Measurements from ENCODE around the gene PLAU. TPM values are rescaled to one million over a fixed set of nuclear protein-coding genes. Genes with fewer than 3 reads are reported as not detected.

Gene PLAU
- total RNA-seq, 1 experiment from 2014 or later, result 15.0 TPM

DNA sequence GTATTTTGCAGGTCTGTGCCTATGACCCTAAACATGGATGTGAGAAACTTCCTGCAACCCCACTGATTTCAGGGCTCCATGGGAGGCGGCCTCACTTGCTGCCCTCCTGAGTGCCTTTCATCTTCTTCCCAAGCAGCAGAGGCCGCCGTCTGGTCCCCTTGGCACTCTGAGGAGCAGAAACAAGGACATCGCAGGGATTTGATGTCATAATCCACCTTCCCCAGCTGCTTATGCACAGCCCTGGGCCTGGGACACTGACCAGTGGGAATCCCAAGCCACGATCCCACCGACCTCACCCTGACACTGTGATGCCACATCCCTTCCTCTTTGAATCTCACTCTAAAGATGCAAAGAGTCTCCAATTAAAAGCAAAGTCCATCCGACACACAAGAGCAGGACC, 44.3 kb upstream of the PLAU start:
- POLR2A ChIA-PET, result no interaction called here
- Mint-ChIP-seq H3K36me3 (peaks cover 18% of the 10 kb centered on the region), H3K9me3 (no peaks in the 10 kb centered on the region), H3K27me3 (ENCODE audit: low read depth) (no peaks in the 10 kb centered on the region), H3K4me3 (no peak overlapping the region), H3K4me1 (peaks cover 22% of the 10 kb centered on the region), H3K27ac (peak overlapping the region; percentile 3; the same call in 1 of the 2 replicates)
- TF ChIP-seq EMX1 (CRISPR knock-in tag; IDR thresholded peaks at IDR 0.05) (no peak), SMAD4 (CRISPR knock-in tag; IDR thresholded peaks at IDR 0.05) (no peak), TEAD1 (CRISPR knock-in tag; IDR thresholded peaks at IDR 0.05) (no peak), JAZF1 (CRISPR knock-in tag; IDR thresholded peaks at IDR 0.05) (no peak), FOXJ3 (CRISPR knock-in tag; IDR thresholded peaks at IDR 0.05; ENCODE audit: borderline replicate concordance) (no peak)
- TF ChIP-seq, protein P1, sequence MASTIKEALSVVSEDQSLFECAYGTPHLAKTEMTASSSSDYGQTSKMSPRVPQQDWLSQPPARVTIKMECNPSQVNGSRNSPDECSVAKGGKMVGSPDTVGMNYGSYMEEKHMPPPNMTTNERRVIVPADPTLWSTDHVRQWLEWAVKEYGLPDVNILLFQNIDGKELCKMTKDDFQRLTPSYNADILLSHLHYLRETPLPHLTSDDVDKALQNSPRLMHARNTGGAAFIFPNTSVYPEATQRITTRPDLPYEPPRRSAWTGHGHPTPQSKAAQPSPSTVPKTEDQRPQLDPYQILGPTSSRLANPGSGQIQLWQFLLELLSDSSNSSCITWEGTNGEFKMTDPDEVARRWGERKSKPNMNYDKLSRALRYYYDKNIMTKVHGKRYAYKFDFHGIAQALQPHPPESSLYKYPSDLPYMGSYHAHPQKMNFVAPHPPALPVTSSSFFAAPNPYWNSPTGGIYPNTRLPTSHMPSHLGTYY (CRISPR knock-in tag; IDR thresholded peaks at IDR 0.05), result no peak
- TF ChIP-seq, protein P2, sequence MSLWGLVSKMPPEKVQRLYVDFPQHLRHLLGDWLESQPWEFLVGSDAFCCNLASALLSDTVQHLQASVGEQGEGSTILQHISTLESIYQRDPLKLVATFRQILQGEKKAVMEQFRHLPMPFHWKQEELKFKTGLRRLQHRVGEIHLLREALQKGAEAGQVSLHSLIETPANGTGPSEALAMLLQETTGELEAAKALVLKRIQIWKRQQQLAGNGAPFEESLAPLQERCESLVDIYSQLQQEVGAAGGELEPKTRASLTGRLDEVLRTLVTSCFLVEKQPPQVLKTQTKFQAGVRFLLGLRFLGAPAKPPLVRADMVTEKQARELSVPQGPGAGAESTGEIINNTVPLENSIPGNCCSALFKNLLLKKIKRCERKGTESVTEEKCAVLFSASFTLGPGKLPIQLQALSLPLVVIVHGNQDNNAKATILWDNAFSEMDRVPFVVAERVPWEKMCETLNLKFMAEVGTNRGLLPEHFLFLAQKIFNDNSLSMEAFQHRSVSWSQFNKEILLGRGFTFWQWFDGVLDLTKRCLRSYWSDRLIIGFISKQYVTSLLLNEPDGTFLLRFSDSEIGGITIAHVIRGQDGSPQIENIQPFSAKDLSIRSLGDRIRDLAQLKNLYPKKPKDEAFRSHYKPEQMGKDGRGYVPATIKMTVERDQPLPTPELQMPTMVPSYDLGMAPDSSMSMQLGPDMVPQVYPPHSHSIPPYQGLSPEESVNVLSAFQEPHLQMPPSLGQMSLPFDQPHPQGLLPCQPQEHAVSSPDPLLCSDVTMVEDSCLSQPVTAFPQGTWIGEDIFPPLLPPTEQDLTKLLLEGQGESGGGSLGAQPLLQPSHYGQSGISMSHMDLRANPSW (CRISPR knock-in tag; conservative IDR thresholded peaks at IDR 0.05; ENCODE audit: low read depth), result no peak
- ATAC-seq (no peak), DNase-seq (ENCODE audit: low spot score) (no peak)
- CTCF ChIA-PET, result interaction anchor here (0.6 to 6.8 kb wide), 7 partner anchors 13 to 237 kb away, joined by 3 to 52 read pairs (median 4); no protein-coding TSS in a partner anchor

DNA sequence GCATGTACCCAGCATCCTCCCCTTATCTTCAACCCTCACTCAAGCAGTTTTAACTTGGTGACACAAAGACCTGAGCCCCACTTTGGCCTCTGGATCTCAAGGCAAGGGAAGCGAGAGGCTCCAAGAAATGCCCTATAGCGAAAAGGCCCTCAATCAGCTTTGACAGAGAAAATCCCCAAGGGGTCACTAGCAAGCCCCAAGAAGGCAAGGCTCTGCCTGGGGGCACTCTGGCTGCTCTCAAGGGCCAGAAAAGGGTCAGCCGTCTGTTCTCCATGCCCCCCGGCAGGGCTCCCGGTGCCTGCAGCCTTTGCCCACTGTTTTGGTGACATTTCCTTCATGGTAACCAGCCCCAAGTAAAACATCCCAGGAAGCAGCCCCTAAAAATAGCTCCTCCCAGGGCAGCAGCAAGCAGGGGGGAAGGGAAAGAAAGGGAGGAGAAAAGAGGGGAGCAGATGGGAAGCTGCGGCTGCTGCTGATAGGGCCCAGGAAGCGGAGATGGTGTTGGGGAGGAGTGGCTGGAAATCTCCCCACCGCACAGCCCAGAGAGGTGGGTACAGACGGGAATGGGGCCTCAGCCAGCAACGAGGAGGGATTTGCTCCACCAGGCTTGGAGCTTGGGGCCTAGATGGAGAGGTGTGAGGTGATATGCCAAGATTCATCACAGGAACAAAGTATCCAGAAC, 43.7 kb upstream of the PLAU start:
- Mint-ChIP-seq H3K9me3 (no peaks in the 10 kb centered on the region), H3K36me3 (peaks cover 20% of the 10 kb centered on the region), H3K27ac (peak overlapping the region; percentile 69), H3K4me1 (peaks cover 25% of the 10 kb centered on the region), H3K4me3 (no peak overlapping the region), H3K27me3 (ENCODE audit: low read depth) (no peaks in the 10 kb centered on the region)
- TF ChIP-seq ZNF263 (CRISPR knock-in tag; IDR thresholded peaks at IDR 0.05; ENCODE audit: low read depth) (no peak), OVOL2 (CRISPR knock-in tag; IDR thresholded peaks at IDR 0.05; ENCODE audit: borderline replicate concordance) (no peak), EMX1 (CRISPR knock-in tag; IDR thresholded peaks at IDR 0.05) (no peak), FOXP1 (CRISPR knock-in tag; IDR thresholded peaks at IDR 0.05; ENCODE audit: borderline replicate concordance) (no peak)
- TF ChIP-seq, protein P3, sequence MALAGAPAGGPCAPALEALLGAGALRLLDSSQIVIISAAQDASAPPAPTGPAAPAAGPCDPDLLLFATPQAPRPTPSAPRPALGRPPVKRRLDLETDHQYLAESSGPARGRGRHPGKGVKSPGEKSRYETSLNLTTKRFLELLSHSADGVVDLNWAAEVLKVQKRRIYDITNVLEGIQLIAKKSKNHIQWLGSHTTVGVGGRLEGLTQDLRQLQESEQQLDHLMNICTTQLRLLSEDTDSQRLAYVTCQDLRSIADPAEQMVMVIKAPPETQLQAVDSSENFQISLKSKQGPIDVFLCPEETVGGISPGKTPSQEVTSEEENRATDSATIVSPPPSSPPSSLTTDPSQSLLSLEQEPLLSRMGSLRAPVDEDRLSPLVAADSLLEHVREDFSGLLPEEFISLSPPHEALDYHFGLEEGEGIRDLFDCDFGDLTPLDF (CRISPR knock-in tag; IDR thresholded peaks at IDR 0.05), result no peak
- TF ChIP-seq, protein P4, sequence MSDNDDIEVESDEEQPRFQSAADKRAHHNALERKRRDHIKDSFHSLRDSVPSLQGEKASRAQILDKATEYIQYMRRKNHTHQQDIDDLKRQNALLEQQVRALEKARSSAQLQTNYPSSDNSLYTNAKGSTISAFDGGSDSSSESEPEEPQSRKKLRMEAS (CRISPR knock-in tag; IDR thresholded peaks at IDR 0.05), result no peak
- TF ChIP-seq, protein P5, sequence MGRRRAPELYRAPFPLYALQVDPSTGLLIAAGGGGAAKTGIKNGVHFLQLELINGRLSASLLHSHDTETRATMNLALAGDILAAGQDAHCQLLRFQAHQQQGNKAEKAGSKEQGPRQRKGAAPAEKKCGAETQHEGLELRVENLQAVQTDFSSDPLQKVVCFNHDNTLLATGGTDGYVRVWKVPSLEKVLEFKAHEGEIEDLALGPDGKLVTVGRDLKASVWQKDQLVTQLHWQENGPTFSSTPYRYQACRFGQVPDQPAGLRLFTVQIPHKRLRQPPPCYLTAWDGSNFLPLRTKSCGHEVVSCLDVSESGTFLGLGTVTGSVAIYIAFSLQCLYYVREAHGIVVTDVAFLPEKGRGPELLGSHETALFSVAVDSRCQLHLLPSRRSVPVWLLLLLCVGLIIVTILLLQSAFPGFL (CRISPR knock-in tag; IDR thresholded peaks at IDR 0.05; ENCODE audit: borderline replicate concordance), result no peak
- ATAC-seq, result peak; percentile 61
- ChIA-PET CTCF (interaction anchor here (0.6 to 6.8 kb wide), 12 partner anchors 8 to 236 kb away, joined by 3 to 52 read pairs (median 4); no protein-coding TSS in a partner anchor), POLR2A (no interaction called here)
- DNase-seq (ENCODE audit: low spot score), result no peak

Data from WTC11 (cell line).